Stimulated activated CD8-positive, alpha-beta memory T cell treated with anti-CD3 and anti-CD28 coated beads, Interleukin-7, amount 100 ng/mL, for 1 hour (primary cell): ENCODE data around the gene PKP3.
"Not testable (repeated sequence)": the region's sequence is repeated elsewhere in the genome, so short reads cannot be mapped to it uniquely, and the experiment has no call there.

Experiments used
- DNase-seq, 2 donors: peaks; one replicate each; pipeline ENCODE4 v3.0.0-alpha.2; 2020; ENCODE audit warnings: low read depth in 2 of 2

PKP3 gene

GRCh38 chr11:409600-410483, 15.8 kb downstream of the PKP3 start:
- no peak for DNase-seq

- not testable (repeated sequence) for DNase-seq
These were observed 16.7 kb downstream of the PKP3 start for GRCh38 chr11:410711-411110.

GRCh38 chr11:411520-411919, 17.5 kb downstream of the PKP3 start:
- DNase-seq, result not testable (repeated sequence)

GRCh38 chr11:412641-413119, 18.7 kb downstream of the PKP3 start:
- DNase-seq, result no peak

- no peak for DNase-seq
These were observed 19.4 kb downstream of the PKP3 start for GRCh38 chr11:413120-414081.

- no peak for DNase-seq
These were observed 20.4 kb downstream of the PKP3 start for GRCh38 chr11:414318-414857.

GRCh38 chr11:415640-416041, 21.6 kb downstream of the PKP3 start:
- no peak for DNase-seq

GRCh38 chr11:416051-416756, 22.2 kb downstream of the PKP3 start:
- DNase-seq, result no peak

GRCh38 chr11:416757-417621, 23.0 kb downstream of the PKP3 start:
- DNase-seq, result no peak

GRCh38 chr11:417652-418342, 23.8 kb downstream of the PKP3 start:
- no peak for DNase-seq

GRCh38 chr11:418343-419247, 24.6 kb downstream of the PKP3 start:
- DNase-seq, result no peak

GRCh38 chr11:419248-420005, 25.4 kb downstream of the PKP3 start:
- DNase-seq, result no peak

GRCh38 chr11:420054-420910, 26.3 kb downstream of the PKP3 start:
- DNase-seq, result no peak

- DNase-seq, result no peak
These were observed 26.9 kb downstream of the PKP3 start for GRCh38 chr11:420911-421321.

- no peak for DNase-seq
These were observed 28.2 kb downstream of the PKP3 start for GRCh38 chr11:422249-422656.

GRCh38 chr11:424232-424631, 30.2 kb downstream of the PKP3 start:
- no peak for DNase-seq

GRCh38 chr11:424766-425165, 30.8 kb downstream of the PKP3 start:
- not testable (repeated sequence) for DNase-seq
